Right lobe of liver (tissue), 6 donors: ENCODE data around the gene NUDT4. TPM values are rescaled to one million over a fixed set of nuclear protein-coding genes. Genes with fewer than 3 reads are reported as not detected.
"Not testable (repeated sequence)": the region's sequence is repeated elsewhere in the genome, so short reads cannot be mapped to it uniquely, and the experiment has no call there.

Experiments
- ATAC-seq, 4 donors: fragments of 200-7000 bp; cut with Tn5 transposase; one replicate each; pipeline ENCODE4 v1.9.1; 2020; ENCODE audit warnings: mild to moderate bottlenecking in 4 of 4, moderate library complexity in 4 of 4
- DNase-seq, 3 donors: peaks; one replicate each; pipeline ENCODE4 v3.0.0-alpha.2; 2020
- H3K27ac ChIP-seq, 3 donors: fragments of 200-600 bp; one replicate each; pipeline ENCODE4 v1.8.0; 2022
- H3K27me3 ChIP-seq, 2 donors: fragments of 200-600 bp; one replicate each; pipeline ENCODE4 v1.8.0; 2022
- H3K36me3 ChIP-seq, 4 donors: fragments of 200-600 bp; sonication (generic) in 1 of 4; one replicate each; pipeline versions ENCODE4 v1.5.1 to v1.8.0; 2017 to 2022; ENCODE audit warnings: control low read depth in 1 of 4
- H3K4me1 ChIP-seq, 4 donors: fragments of 200-600 bp; sonication (generic) in 1 of 4; one replicate each; pipeline versions ENCODE4 v1.5.1 to v1.8.0; 2017 to 2022; ENCODE audit warnings: control low read depth in 1 of 4
- H3K4me3 ChIP-seq, 3 donors: fragments of 200-600 bp; one replicate each; pipeline ENCODE4 v1.8.0; 2022
- H3K9me3 ChIP-seq, 4 donors: fragments of 200-600 bp; sonication (generic) in 1 of 4; one replicate each; pipeline versions ENCODE4 v1.5.1 to v1.8.0; 2017 to 2022; ENCODE audit warnings: control low read depth in 1 of 4
- POLR2A ChIP-seq: fragments of 450-650 bp; IDR thresholded peaks from one replicate; pipeline ENCODE4 v1.6.1; 2017; ENCODE audit warnings: antibody characterized with exemption, mild to moderate bottlenecking
- WGBS: methylation state at CpG from one replicate; pipeline ENCODE4 v1.1.6; 2018; ENCODE audit warnings: low coverage, low lambda C conversion rate; ENCODE audit not compliant: insufficient coverage; ENCODE audit errors: missing lambda C conversion rate; 5-methylcytosine and 5-hydroxymethylcytosine counted together
- intact Hi-C, 2 donors: fragments of 100-400 bp; cut with DNase I; formaldehyde crosslinking; loops; one replicate each; pipeline versions ENCODE4 v1.11.2 to v1.14.1; 2022
- total RNA-seq, 6 experiments: library from RNA; depleted of rRNA in 2 of 6; stranded (reverse); fragments of >200 nt in 2 of 6; fragmentation: NEBNext Ultra II Directional in 3 of 6; extraction: Animal tissue kit (Norgen Biotek cat#: 25700) in 3 of 6; gene quantifications; one replicate each; pipeline versions ENCODE4 v1.1.0 to v1.2.4, GENCODE V29; 2016 to 2023
- TF ChIP-seq, protein P1 (sequence below), 4 donors: fragments of 200-600 bp in 3 of 4; fragments of 450-650 bp in 1 of 4; IDR thresholded peaks; one replicate each; pipeline versions ENCODE4 v1.5.1 to v1.8.0; 2016 to 2022; ENCODE audit warnings: antibody characterized with exemption in 4 of 4, mild to moderate bottlenecking in 2 of 4
- donor health status: DM: no; HTN: yes; CAD: no.
- donor health status: DM: no; HTN: no; CAD: no.
- donor health status: DM: no; HTN: no; CAD: no.
- donor health status: DM: no; HTN: yes; CAD: no.
- donor health status: DM: no; HTN: yes; CAD: no.

The NUDT4 gene
- total RNA-seq, 6 experiments from 2014 or later: 13.1 to 23.1 (median 20.3) TPM

DNA sequence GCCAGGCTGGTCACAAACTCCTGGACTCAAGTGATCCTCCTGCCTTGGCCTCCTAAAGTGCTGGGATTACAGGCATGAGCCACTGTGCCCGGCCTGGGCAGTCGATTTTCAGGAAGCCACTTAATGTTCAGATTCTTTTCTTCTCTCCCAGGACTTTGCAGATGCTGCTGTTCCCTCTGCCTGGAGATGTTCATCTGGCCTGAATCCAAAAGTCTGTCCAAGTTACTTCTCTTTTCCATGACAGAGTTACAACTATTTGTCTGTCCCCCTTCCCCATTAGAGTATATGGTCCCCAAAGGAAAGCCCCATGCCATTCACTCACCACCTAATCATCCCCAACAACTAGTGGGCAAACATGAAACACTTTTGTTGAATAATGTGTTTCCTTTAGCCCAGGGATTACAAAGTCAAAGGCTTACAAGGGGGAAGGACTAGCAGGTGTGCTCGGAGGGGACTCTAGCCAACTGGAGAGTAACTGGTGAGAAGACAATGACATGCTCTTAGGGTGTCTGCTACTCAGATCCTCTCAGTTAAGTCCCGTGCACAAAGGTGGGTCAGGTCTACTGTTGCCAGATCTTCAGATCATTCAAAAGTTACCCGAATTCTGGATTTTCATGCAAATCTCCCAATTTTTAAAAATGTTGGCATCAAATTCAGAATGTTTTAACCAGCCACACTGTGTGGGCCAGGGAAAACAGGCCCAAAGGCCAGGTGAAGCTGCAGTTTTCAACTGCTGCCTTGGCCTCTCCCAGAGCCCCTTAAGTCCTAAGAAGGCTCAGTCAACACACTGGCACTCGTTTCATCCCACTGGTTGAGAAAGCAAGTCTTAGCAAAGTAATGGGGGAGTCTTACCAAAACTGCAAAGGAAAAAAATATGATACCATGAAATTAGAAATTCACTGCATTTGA, 29.6 kb downstream of the NUDT4 start:
- Histone ChIP-seq H3K36me3 (peaks cover 0 to 8% (median 0%) of the 10 kb centered on the region in 4 donors), H3K9me3 (no peaks in the 10 kb centered on the region), H3K27me3 (no peaks in the 10 kb centered on the region), H3K4me3 (no peak overlapping the region), H3K27ac (no peak overlapping the region), H3K4me1 (peaks cover 0 to 15% (median 6%) of the 10 kb centered on the region in 4 donors)
- DNase-seq: no peak
- ATAC-seq: peak in 1 of 4 donors; percentile 7
- 87% methylated on average over 6 of the region's 6 CpGs for WGBS
- intact Hi-C loops: no loop called here
- no peak for TF ChIP-seq POLR2A
- TF ChIP-seq, protein P1, sequence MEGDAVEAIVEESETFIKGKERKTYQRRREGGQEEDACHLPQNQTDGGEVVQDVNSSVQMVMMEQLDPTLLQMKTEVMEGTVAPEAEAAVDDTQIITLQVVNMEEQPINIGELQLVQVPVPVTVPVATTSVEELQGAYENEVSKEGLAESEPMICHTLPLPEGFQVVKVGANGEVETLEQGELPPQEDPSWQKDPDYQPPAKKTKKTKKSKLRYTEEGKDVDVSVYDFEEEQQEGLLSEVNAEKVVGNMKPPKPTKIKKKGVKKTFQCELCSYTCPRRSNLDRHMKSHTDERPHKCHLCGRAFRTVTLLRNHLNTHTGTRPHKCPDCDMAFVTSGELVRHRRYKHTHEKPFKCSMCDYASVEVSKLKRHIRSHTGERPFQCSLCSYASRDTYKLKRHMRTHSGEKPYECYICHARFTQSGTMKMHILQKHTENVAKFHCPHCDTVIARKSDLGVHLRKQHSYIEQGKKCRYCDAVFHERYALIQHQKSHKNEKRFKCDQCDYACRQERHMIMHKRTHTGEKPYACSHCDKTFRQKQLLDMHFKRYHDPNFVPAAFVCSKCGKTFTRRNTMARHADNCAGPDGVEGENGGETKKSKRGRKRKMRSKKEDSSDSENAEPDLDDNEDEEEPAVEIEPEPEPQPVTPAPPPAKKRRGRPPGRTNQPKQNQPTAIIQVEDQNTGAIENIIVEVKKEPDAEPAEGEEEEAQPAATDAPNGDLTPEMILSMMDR (IDR thresholded peaks at IDR 0.05): no peak

- WGBS: 95% methylated on average over 2 of the region's 2 CpGs
- no peak for TF ChIP-seq POLR2A
- TF ChIP-seq, protein P1 (IDR thresholded peaks at IDR 0.05): no peak
These were observed 30.2 kb downstream of the NUDT4 start for GRCh38 chr12:93407963-93408283.

GRCh38 chr12:93408813-93409212, 31.1 kb downstream of the NUDT4 start:
- H3K9me3 ChIP-seq: no peaks in the 10 kb centered on the region
- H3K27ac ChIP-seq: no peak overlapping the region
- H3K4me1 ChIP-seq: peaks cover 0 to 12% (median 5%) of the 10 kb centered on the region in 4 donors
- H3K27me3 ChIP-seq: no peaks in the 10 kb centered on the region
- intact Hi-C loops: no loop called here
- peaks cover 0 to 8% (median 0%) of the 10 kb centered on the region in 4 donors for H3K36me3 ChIP-seq
- no peak for TF ChIP-seq POLR2A
- TF ChIP-seq, protein P1 (IDR thresholded peaks at IDR 0.05): no peak
- no peak for DNase-seq
- no peak for ATAC-seq
- H3K4me3 ChIP-seq: no peak overlapping the region

More at GRCh38 chr12:93407963-93408283, 30.2 kb downstream of the NUDT4 start:
- intact Hi-C loops: no loop called here
- peaks cover 0 to 15% (median 6%) of the 10 kb centered on the region in 4 donors for H3K4me1 ChIP-seq
- no peaks in the 10 kb centered on the region for H3K27me3 ChIP-seq
- DNase-seq: no peak
- H3K4me3 ChIP-seq: no peak overlapping the region
- no peak overlapping the region for H3K27ac ChIP-seq
- peaks cover 0 to 8% (median 0%) of the 10 kb centered on the region in 4 donors for H3K36me3 ChIP-seq
- no peaks in the 10 kb centered on the region for H3K9me3 ChIP-seq
- no peak for ATAC-seq

DNA sequence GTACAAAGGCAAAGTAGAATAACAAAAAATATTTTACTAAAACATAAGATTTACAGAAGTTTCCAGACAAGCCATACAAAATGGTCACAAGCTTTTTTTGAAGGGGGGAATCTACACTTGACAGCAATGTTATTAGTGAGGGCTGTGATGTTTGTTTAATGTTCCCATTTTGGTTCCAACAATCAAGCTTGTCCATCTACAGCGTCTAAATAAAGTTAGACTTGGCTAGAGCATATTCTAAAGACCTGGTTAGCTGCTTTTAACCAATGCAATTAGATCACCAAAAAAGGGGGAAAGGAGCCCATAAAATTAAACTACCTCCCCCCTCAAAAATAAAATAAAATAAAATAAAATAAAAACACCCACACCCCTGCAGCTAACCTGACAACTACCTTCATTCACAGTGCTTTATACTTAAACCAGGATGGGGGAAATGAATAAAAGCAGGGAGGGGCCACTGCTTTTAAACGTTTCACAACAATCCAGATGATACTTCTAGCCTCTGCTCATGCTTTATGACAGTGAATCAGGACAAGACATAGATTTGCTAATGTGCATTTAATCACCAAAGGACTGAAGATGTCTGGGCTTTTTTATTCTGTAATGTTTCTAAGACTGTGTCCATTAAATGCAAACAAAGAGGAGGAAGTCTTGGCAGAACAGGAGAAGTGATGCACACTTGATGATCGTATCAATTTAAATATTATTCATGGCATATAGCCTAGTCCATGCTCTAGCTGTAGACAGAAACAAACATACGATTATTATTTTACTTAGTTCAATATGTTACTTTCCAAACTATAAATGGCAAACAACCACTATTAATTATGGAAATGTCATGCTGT, 31.8 kb downstream of the NUDT4 start:
- H3K4me1 ChIP-seq, H3K4me3 ChIP-seq, H3K9me3 ChIP-seq, DNase-seq, intact Hi-C loops, H3K27me3 ChIP-seq, H3K36me3 ChIP-seq, ATAC-seq, H3K27ac ChIP-seq: not testable (repeated sequence)
- WGBS: 71% methylated on average over 4 of the region's 4 CpGs

GRCh38 chr12:93411060-93411459, 33.3 kb downstream of the NUDT4 start:
- DNase-seq, H3K9me3 ChIP-seq, H3K36me3 ChIP-seq, intact Hi-C loops, H3K27ac ChIP-seq, H3K4me1 ChIP-seq, H3K4me3 ChIP-seq, H3K27me3 ChIP-seq: not testable (repeated sequence)
- ATAC-seq: peak; percentile 40 to 71 (median 54)
- 58% methylated on average over 6 of the region's 6 CpGs for WGBS

DNA sequence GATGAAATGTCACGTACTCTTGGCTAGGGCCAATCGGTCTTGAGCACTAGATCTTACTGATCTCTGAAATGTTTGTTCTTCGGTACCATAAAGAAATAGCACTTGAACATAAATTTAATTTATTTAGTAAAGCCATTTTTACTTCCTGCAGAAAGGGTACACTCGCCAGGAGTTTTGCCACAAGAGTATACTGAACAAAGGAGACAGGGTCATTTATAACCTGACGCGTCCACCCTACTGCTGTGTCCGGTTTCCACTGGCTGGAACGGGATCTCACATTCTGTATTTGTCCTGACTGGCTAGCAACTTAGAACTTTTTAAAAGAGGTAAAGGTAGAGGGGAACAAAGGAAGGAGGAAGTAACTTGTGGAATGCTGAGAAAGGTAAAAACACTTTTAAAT, 34.7 kb downstream of the NUDT4 start:
- WGBS: 92% methylated on average over 8 of the region's 8 CpGs
- H3K9me3 ChIP-seq, ATAC-seq, H3K27me3 ChIP-seq, intact Hi-C loops, DNase-seq, H3K27ac ChIP-seq, H3K4me1 ChIP-seq, H3K36me3 ChIP-seq, H3K4me3 ChIP-seq: not testable (repeated sequence)
